Heart left ventricle (tissue), 13 donors: ENCODE measurements around the gene ZBTB7B.

Experiments used
- CTCF ChIP-seq, 12 donors: fragments of 200-600 bp; sonication (generic) in 4 of 12; IDR thresholded peaks; one replicate each; pipeline versions ENCODE4 v1.5.0 to v1.8.0; 2018 to 2022; ENCODE audit warnings: antibody characterized with exemption in 12 of 12, mild to moderate bottlenecking in 5 of 12
- POLR2A ChIP-seq, 2 donors: fragments of 450-650 bp; IDR thresholded peaks; one replicate each; pipeline ENCODE4 v1.6.1; 2017; ENCODE audit warnings: antibody characterized with exemption in 2 of 2, mild to moderate bottlenecking in 2 of 2, moderate library complexity in 2 of 2
- donor health status: ischemic (EF 13 %, LVEDD 7.1; RV severe dilation, severe dysfunction).
- donor health status: DM: no; HTN: yes; CAD: no.
- donor health status: DM: no; HTN: no; CAD: no.
- donor health status: ischemic (EF 25% LVEDD 6.9; RV normal size, moderate dysfunction).
- donor health status: ischemic (EF 25% LVEDD 5.7; RV mildly dilated, moderate dysfunction).
- donor health status: ischemic (EF 35%, LVEDD 5.7; RV mildly dilated, moderate dysfunction).
- donor health status: nonischemic (EF 11% LVEDD 7.7; RV severe dilation, severe dysfunction).
- donor health status: DM: yes; HTN: yes; CAD: no.
- donor health status: PGD.
- donor health status: ischemic (EF 29% LVEDD 5.4; RV normal size, mild dysfunction).
- donor health status: nonischemic (EF 23%, LVEDD 6.1; RV moderate dilation, normal function).

GRCh38 chr1:155000726-155001424 lies 1.7 kb upstream of the ZBTB7B start:
- TF ChIP-seq CTCF (IDR thresholded peaks at IDR 0.05) (peak in 3 of 12 donors; percentile 3 to 14 (median 8)), POLR2A (IDR thresholded peaks at IDR 0.05) (peak; percentile 24 to 78)
